SKM-1 (cell line): ENCODE results near the gene KRTAP10-10.
"Not testable (repeated sequence)": the region's sequence is repeated elsewhere in the genome, so short reads cannot be mapped to it uniquely, and the experiment has no call there.

Source experiments
- DNase-seq: peaks from one replicate; lab custom pipeline; 2025; ENCODE audit not compliant: unreplicated experiment; lab: John Stamatoyannopoulos, UW

Gene KRTAP10-10

GRCh38 chr21:44649521-44650100 is 12.5 kb downstream of the KRTAP10-10 start:
- DNase-seq, result no peak

- no peak for DNase-seq
Observed at GRCh38 chr21:44650265-44650972, 13.3 kb downstream of the KRTAP10-10 start.

- DNase-seq, result no peak
Observed at GRCh38 chr21:44650973-44651675, 14.0 kb downstream of the KRTAP10-10 start.

GRCh38 chr21:44653123-44653522 is 16.0 kb downstream of the KRTAP10-10 start:
- no peak for DNase-seq

GRCh38 chr21:44653656-44654575 is 16.8 kb downstream of the KRTAP10-10 start:
- no peak for DNase-seq

- no peak for DNase-seq
Observed at GRCh38 chr21:44654576-44655175, 17.5 kb downstream of the KRTAP10-10 start, which contains the start of gene KRTAP12-4. TSS of gene KRTAP12-4 (minus strand) at chr21:44654659. CDS start at chr21:44654614, 45 bp downstream.

GRCh38 chr21:44656868-44657267 is 19.7 kb downstream of the KRTAP10-10 start:
- no peak for DNase-seq

GRCh38 chr21:44657635-44658540 is 20.7 kb downstream of the KRTAP10-10 start, which contains the start of gene KRTAP12-3:
TSS of gene KRTAP12-3 (plus strand) at chr21:44657932. CDS start at chr21:44657980, 48 bp downstream.
- no peak for DNase-seq

GRCh38 chr21:44658541-44658910 is 21.4 kb downstream of the KRTAP10-10 start:
- DNase-seq, result no peak

- DNase-seq, result no peak
Observed at GRCh38 chr21:44658913-44659595, 21.9 kb downstream of the KRTAP10-10 start.

GRCh38 chr21:44661567-44661966 is 24.4 kb downstream of the KRTAP10-10 start:
- DNase-seq, result not testable (repeated sequence)

- DNase-seq, result no peak
Observed at GRCh38 chr21:44664691-44665090, 27.5 kb downstream of the KRTAP10-10 start.

- DNase-seq, result no peak
Observed at GRCh38 chr21:44666401-44667320, 29.5 kb downstream of the KRTAP10-10 start, which contains the start of gene KRTAP12-2. TSS of gene KRTAP12-2 (minus strand) at chr21:44666927. CDS start at chr21:44666886, 41 bp downstream.

- DNase-seq, result no peak
Observed at GRCh38 chr21:44667612-44668011, 30.5 kb downstream of the KRTAP10-10 start.

GRCh38 chr21:44670642-44671432 is 33.7 kb downstream of the KRTAP10-10 start:
- no peak for DNase-seq

GRCh38 chr21:44671911-44672310 is 34.8 kb downstream of the KRTAP10-10 start:
- DNase-seq, result no peak

- no peak for DNase-seq
Observed at GRCh38 chr21:44677881-44678280, 40.7 kb downstream of the KRTAP10-10 start.
